ENCODE results near the gene SORBS2.

SORBS2 gene

DNA sequence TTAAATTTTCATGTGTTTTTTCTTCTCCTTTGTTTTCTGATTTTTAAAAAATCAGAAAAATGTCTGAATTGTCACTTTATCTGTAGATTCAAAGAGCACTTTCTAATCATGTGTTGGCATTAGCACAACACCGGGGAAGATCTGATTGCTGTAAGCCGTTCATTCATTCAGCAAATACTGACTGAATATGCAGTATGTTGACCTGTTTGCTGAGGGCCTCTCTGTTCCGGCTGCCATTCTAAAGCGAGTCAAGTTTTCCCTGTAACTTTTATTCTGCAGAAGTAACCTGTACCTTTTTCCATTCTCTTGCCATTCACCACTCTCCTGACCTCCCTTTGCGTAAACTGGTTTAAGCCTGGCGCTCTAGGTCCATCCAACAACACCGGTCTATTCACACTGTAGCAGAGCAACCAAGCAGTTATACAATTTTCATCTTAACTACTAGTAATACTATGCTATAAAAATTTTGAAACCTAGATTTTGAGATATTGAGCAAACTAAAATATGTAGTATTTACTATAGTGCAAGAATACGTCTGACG, 6.7 kb downstream of the SORBS2 start:
- no peak for DNase-seq (ENCODE audit: low read depth)

DNA sequence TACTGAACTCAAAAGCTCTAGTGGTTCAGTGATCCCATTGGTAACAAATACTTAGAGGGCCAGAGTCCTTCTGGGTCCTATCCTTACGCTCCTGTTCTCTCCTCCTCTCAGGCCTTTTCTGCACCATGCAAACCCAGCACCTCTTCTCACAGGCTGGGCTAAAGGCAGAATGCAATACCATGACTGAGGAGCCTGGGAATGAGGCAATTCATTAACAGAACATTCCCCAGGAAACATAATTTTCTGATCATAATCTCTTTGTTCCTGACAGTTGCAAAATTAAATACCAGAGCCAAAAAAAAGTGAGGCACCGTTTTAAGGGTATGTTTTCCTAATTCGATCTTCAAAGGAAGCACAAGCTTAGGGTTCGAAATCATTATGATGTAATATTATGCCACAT, 9.0 kb downstream of the SORBS2 start:
- DNase-seq (ENCODE audit: low read depth): peak; percentile 15

DNA sequence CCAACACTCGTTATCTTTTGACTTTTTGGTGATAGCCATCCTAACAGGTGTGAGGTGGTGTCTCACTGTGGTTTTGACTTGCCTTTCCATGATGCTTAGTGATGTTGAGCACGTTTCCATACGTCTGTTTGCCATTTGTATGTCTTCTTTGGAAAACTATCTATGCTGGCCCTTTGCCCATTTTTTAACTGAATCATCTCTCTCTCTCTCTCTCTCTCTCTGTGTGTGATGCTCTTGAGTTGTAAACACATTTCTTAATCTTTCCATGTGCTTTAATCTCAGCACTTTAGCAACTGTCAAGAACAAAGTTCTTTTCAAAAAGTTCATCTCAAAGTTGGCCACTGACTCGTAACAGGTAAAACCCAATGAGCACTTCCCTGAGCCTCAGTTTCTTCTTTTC, 10.5 kb downstream of the SORBS2 start:
- DNase-seq (ENCODE audit: low read depth): peak; percentile 8

DNA sequence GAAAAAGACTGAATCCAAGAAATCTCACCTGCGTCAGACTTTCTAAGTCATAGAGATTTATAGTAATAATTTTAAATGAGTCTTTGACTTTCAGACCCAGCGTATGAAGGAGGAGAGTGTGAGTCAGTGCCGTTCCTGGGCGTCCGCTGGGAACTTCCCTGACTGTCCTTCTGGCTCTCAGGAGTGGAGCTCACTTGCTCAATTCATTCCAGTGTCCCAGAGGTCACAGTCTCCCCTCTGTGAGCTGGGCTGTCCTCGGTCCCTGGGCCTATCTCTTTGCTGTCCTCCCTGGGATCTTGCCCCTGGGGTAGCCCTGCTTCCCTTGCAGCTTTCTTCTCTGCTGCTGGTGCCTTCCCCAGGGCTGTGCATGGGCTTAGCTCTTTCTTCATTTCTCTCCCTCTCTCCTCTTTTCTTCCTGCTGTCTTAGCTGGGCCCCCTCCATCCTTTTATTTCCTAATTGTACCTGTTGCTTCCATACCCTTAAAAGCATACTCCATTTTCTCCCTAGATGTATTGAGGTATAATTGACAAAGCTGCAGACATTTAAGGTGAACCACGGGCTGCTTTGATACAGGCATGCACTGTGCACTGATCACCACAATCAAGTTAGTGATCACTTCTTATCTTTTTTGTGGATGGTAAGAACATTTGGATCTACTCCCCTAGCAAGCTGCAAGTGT, 11.6 kb downstream of the SORBS2 start:
- no peak for DNase-seq (ENCODE audit: low read depth)

DNA sequence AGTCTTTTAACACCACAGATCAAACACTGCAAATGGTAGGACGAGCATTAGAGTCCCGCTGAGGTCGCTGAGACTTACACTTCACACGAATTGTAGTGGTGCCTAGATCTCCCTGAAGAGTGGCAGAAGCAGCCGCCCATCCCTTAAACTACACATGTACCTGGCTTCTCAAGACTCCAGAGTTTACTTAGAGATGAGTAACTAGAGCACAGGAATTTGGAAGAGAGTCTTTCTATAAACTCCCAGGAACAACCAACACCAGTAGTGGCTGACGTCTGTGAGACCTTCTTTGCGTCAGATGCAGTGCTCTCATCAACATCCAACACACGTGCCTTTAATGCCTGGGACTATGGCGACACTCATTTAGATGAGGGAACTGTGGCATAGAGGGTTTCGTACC, 12.6 kb downstream of the SORBS2 start:
- no peak for DNase-seq (ENCODE audit: low read depth)

DNA sequence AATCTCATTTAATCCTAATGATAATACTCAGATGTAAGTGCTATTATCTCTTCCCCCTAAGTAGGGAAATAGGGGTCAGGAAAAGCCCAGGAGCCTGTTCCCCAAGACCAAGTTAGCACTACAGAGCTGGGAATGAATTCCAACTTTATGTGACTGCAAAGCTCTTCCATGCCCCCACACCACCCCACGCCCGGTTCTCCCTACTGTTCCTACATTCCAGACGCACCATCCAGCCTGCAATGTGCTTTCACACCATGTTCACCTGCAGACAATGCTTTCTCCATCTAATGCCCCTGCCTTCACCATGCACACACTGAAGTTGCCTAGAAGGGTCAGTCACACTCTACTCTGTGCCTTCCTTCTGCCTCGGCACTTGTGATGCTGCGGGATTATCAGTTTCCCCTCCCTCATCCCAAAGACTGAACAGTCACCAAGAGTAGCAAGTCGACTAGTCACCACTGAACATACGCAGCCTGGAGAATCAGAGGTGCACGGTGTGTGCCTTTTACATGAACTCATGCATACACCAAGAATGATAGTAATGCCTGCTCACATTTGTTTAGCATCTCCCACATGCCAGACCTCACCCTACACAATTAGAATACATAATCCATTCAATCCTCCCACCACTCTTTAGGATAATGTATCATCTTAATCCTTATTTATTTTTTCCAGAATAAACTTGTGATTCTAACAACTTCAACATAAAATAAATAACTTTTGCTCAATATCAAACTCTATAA, 14.2 kb downstream of the SORBS2 start:
- no peak for DNase-seq (ENCODE audit: low read depth)

DNA sequence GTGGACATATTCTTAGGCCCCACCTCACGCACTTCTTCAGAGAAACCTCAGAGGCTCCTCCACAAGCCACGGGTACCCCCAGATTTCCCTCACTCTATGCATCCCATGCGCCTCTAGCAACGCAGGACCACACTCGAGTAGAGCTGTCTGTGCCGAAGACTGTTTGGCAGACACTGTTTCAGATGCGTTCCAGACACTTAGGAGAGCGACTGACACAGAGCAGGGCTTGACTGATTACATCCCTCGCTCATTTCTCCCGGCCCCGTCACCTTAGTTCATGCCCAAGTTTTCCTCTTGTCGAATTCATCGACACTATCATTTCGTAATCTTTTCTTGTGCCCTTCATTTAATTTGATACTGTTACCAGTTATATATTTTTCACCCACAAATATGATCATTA, 15.0 kb downstream of the SORBS2 start:
- DNase-seq (ENCODE audit: low read depth): no peak

DNA sequence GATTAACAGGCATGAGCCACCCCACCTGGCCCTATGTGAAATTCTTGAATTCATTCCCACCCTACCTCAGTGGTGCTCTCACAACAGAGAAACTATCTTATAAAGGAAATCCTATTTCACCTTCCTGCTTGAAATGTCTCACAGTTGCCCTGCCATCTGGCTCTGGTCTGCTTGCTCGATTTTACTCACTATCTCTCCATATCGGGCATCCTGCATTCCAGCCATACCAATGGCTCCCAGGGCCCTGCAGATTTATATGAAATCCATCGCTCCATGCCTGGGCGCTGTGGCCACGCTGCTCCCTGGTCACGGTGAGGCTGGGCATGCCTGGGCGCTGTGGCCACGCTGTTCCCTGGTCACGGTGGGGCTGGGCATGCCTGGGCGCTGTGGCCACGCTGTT, 15.8 kb downstream of the SORBS2 start:
- peak; percentile 66 for DNase-seq (ENCODE audit: low read depth)

DNA sequence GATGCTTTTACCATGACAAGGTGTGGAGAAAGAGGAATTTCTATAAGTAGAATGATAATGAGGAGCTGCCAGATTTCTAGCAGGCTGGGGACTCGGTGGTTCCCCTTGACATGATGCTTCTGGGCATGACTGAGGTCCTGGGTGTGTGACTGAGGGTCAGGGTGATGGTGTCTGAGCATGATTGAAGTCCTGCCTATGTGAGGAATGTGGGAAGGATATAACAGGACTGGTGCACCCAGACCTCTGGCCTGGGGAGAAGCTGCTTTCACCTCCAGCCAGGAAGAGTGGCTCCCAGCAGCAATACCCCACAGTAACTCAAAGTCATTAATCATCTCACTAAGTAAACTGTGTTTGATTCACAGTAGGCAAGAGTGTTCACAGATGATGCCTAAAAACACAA, 17.4 kb downstream of the SORBS2 start:
- peak; percentile 48 for DNase-seq (ENCODE audit: low read depth)

DNA sequence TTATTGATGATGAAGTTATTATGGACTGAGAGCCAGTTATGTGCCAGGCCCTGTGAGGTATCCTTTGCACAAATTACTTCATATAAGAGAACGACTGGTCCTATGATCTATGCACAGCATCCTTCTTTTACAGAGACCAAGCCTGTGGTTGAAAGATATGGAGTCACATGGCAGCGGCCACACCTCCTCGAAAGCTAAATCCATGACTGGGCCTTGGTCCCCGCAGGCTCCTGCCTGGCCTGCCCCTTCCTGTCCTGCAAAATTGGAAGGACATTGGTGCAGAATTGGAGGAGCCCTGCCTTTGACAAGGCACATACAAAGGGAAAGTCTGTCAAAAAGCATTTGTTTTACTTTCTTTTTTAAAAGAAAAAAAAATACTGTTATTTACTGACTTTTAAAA, 18.3 kb downstream of the SORBS2 start:
- no peak for DNase-seq (ENCODE audit: low read depth)

DNA sequence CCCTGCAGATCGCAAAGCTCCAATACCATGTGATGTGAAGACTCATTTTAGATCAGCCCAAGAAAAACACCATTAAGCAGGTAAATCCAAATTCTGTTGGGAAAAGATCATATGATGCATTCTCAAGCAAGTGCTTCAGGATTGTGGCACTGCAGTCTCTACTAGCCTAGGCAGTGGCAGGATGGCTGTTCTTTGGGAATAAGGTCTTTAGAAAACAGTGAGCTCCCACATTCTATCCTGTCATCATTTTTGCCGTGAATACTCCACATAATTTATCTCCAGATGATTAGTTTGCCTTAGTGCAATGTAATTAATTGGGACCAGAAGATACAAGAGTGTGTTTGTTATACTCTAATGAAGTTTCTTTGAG, 18.9 kb downstream of the SORBS2 start:
- no peak for DNase-seq (ENCODE audit: low read depth)

DNA sequence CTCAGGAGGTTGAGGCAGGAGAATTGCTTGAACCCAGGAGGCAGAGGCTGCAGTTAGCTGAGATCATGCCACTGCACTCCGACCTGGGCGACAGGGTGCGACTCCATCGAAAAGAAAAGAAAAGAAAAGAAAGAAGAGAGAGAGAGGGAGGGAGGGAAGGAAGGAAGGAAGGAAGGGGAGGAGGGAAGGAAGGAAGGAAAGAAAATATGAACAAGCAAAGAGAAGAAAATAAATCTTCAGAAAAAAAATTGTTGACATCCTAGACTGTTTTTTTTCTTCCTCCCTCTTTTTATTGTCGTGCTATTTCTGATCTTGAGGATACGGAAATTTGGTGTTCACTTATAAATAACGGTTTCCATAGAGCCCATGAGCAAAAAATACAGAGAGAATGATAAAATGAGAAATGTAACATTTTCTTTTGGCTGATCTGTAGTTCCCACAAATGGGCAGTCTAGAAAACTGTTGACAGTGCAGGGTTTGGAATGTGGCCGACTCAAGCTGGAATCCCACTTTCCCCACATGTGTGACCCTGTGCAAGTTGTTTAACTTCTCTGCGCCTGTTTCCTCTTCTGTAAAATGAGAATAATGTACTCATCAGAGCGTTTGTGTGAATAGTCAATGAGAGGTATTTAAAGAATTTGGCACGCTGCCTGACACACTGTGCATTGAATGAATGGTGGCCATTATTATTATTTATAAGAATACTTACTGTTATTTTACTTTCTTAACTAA, 19.4 kb downstream of the SORBS2 start:
- peak; percentile 98 for DNase-seq (ENCODE audit: low read depth)

DNA sequence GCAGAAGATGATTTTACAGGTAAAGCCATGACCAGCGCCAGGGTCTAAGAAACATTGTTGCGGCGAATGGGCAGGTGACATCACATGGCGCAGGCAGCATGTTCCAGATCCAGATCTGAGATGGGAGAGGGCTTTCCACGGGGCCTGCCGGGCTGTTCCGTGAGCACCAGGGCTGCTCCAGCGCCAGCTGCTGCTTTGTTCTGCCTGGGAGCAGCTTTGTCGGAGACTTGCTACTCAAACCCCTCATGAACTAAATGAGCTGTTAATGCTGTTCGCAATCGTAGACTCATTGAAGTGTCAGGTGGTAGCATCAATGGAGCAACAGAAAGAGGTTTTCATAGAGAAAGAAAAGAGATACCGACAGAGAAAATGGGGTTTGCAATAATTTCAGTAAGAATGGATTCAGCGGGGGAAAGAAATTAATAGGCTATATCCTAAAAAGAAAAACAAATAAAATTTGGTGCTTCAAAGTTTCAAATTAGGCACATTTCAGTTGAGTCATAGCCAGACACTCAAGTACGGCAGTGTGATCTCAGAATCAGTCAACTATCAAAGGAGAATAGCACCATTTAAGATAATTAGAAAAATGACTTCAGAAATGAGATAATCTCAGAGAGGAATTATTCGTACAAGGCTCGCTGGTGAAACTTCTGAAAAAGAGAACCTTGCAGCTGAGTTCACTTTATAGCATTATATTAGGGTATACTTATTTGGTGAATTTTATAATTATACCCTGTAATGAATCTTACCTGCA, 23.9 kb downstream of the SORBS2 start:
- DNase-seq (ENCODE audit: low read depth): no peak

DNA sequence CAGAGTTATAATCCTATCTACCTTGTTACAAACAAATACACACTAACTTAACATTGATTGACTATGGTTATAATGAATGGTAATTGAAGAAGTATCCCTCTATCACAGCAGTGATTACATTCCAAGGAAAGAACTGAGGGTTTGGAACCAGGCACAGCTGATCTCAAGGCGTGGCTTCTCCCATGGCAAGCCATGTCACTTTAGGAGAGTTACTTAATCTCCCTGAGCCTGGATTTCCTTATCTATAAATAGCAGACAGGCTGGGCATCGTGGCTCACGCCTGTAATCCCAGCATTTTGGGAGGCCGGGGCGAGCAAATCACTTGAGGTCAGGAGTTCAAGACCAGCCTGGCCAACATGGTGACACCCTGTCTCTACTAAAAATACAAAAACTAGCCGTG, 25.6 kb downstream of the SORBS2 start:
- DNase-seq (ENCODE audit: low read depth): no peak

DNA sequence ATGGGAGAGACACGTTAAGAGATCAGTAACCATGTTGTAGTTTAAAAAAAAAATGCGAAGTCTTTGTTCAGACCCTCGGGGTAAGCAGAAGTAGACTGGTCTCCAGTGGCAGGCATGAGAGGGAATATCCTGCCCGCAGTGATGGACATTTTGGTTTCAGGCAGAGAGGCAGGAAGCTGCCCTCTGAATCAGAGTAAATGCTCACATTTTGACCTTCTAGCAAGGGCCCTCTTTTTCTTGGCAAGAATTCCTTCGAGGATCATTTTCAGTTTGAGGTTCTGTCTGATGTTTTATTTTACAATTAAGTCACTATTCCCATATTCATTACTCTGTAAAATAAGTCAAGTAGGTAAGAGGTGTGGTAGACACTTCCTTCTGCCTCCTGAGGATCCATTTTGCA, 28.4 kb downstream of the SORBS2 start:
- DNase-seq (ENCODE audit: low read depth): no peak

DNA sequence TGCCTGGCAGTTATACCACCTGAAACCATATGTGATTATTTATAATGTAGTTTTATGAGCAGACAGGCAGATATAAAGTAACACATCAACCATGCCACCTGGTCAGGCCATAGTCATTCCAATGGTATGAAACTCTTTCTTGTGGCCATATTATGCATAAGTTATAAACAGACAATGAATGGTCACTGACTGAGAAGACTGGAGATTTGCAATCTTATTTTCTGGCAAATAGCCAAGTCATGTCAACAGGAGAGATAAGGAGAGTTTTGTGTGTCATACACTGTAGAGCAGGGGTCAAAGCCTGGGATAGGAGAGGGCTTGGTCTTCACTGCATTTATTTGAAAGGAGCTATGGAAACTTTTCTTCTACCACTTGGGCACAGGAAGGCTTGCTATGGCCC, 29.5 kb downstream of the SORBS2 start:
- DNase-seq (ENCODE audit: low read depth): peak; percentile 32

DNA sequence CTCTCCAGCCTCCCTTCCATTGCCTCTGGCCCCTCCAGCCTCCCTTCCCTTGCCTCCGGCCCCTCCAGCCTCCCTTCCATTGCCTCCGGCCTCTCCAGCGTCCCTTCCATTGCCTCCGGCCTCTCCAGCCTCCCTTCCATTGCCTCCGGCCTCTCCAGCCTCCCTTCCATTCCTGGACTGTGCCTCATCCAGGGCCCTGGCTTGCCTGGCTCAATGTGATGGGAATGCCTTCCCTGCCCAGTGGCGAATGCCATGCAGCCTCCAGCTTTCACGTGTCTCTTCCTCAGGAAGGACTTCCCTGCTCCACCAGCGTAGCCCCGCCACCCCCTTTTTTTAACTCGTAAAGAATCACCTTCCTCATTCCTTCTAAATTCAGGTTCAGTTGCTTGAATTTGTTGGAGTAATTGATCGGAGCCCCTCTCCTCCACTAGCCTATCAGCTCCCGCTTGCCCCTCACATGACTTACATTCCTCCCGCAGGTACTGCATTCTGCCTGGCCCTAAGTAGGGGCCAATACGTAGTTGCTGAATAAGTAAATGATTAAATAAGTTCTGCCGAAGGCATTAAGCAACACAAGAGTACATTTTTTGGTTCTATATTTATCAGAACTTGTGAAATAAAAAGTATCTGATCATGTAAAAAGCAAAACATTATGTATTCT, 30.3 kb downstream of the SORBS2 start:
- no peak for DNase-seq (ENCODE audit: low read depth)

DNA sequence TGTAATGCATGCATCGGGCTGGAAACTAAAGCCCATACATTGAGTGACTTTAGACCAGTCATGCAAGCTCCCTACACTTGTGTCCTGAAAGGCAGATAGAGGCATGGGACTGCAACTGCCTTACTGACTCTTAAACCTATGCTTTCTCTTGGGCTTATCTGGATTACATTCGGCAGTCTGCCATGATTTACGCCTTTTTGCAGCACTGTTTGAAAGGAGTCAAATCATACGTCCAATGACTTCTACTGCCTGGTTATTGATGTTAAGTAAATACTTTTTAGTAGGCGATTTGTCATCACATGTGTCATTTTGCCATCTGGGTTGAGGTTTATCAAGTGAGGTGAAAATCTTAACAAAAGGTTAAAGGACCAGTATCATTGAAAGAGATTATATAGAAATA, 31.5 kb downstream of the SORBS2 start:
- no peak for DNase-seq (ENCODE audit: low read depth)

DNA sequence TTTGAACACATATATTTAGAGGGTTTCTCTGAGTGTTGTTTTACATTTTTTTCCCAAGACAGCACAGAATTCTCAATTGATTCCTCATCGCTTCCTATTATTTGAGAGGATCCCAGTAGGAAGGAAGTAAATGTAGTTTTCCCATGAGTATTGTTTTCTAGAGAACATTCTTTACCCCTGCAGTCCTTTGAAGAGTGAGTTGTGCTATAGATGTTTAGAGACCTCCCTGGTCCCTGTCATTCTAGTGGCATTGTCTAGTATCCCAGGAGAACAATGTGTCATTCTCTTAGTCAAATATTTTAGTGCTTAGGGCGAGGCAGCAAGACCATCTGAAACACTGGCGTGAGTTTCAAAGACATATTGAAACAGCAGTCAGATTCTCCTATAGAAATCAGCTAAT, 32.5 kb downstream of the SORBS2 start:
- peak; percentile 64 for DNase-seq (ENCODE audit: low read depth)

DNA sequence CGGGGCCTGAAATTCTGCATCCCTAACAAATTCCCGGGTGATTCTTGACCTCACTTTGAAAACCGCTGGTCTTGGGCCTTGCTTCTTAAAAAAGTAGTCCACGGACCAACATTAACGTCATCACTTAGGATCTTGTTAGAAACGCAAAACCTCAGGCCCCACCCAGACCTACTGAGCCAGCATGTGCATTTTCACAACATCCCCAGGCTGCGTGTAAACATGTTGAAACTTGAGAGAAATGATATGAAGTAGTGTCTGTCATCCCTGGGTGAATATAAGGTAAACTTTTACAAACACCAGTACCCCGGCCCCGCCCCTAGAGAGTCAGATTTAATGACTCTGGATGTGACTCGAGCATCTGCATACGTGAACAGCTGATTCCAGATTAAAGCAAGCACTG, 33.7 kb downstream of the SORBS2 start:
- no peak for DNase-seq (ENCODE audit: low read depth)

DNA sequence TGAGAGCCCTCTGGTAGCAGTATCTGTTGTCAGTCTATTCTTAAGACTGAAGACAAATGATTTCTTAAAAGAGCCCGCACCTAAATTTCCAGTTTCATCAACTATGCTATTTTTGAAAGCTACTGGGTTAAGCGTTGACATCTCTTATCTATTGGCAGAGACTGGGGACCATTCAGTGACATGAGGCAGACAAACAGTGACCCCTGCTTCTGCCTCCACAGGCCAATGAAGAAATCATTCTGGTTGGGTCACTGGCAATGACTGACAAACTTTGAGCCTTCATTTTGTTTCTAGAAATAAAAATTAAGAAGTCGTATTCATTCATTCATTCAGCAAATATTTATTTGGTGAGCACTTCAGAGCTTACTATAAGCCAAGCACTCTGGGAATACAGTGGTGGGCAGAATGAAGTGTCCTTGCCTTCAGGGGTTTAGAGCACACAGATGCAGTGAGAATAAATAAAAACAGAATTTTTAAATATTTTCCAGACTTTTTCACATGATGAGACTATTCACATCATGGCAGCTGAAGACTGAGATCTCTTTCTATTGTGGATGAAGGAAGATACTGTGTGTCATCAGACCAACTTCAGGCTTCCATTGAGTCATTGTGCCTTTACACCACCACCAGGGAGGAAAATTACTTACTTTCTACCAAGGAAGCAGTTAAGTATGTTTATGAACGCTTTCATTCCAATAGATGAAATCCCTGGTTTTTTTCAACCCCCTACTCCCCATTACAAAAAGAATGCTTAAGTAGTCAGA, 36.0 kb downstream of the SORBS2 start:
- DNase-seq (ENCODE audit: low read depth): peak; percentile 63

Data from EH (cell line).